CD4-positive, alpha-beta T cell (primary cell): ENCODE results near the gene SORCS2. TPM values are rescaled to one million over a fixed set of nuclear protein-coding genes. Genes with fewer than 3 reads are reported as not detected.

ENCODE experiments used
- ATAC-seq: fragments of 200-7000 bp; cut with Tn5 transposase; one replicate; pipeline ENCODE4 v1.10.0; 2022; ENCODE audit warnings: mild to moderate bottlenecking; ENCODE audit not compliant: poor library complexity
- CTCF ChIA-PET: fragments of 350-600 bp; sonication (Branson Sonifier 250); formaldehyde crosslinking; loops from one replicate; lab custom pipeline; 2021; ENCODE audit warnings: antibody characterized with exemption, inconsistent platforms; lab: Charles Lee
- POLR2A ChIA-PET: fragments of 350-600 bp; sonication (Branson Sonifier 250); formaldehyde crosslinking; loops from one replicate; lab custom pipeline; 2021; ENCODE audit warnings: antibody characterized with exemption, inconsistent platforms; lab: Charles Lee
- DNase-seq, 14 experiments: peaks; one replicate each; pipeline ENCODE4 v3.0.0-alpha.2; 2013 to 2020; ENCODE audit warnings: mixed read lengths in 2 of 14
- H3K27ac ChIP-seq, 2 donors: one replicate each; pipeline versions ENCODE4 v1.5.1 to v1.7.0; 2013; ENCODE audit warnings: low read length in 2 of 2, low read depth in 1 of 2, mild to moderate bottlenecking in 1 of 2
- H3K27me3 ChIP-seq, 2 experiments: 1 replicate in 1 of 2; 2 replicates in 1 of 2; pipeline versions ENCODE4 v1.6.1 to v1.7.0; 2013; ENCODE audit warnings: low read length in 2 of 2, control low read depth in 1 of 2, mild to moderate bottlenecking in 1 of 2, moderate library complexity in 1 of 2; ENCODE audit not compliant: insufficient read depth in 2 of 2, control insufficient read depth in 1 of 2
- H3K36me3 ChIP-seq: one replicate; pipeline ENCODE4 v1.6.1; 2013; ENCODE audit warnings: low read length, control low read depth; ENCODE audit not compliant: insufficient read depth
- H3K4me1 ChIP-seq: one replicate; pipeline ENCODE4 v1.6.1; 2013; ENCODE audit warnings: low read length, control low read depth; ENCODE audit not compliant: insufficient read depth
- H3K4me3 ChIP-seq: one replicate; pipeline ENCODE4 v1.5.1; 2013; ENCODE audit warnings: mild to moderate bottlenecking, low read length, moderate library complexity
- H3K9me3 ChIP-seq, 2 experiments: 1 replicate in 1 of 2; 2 replicates in 1 of 2; pipeline versions ENCODE4 v1.6.1 to v1.7.0; 2013; ENCODE audit warnings: low read length in 2 of 2, mild to moderate bottlenecking in 2 of 2, control low read depth in 1 of 2, moderate library complexity in 1 of 2; ENCODE audit not compliant: control insufficient read depth in 1 of 2, insufficient read depth in 1 of 2
- H3K27ac Mint-ChIP-seq: one replicate; pipeline ENCODE4 v1.8.0; 2020; ENCODE audit warnings: mixed read lengths
- H3K27me3 Mint-ChIP-seq: one replicate; pipeline ENCODE4 v1.8.0; 2021; ENCODE audit warnings: mixed read lengths
- H3K36me3 Mint-ChIP-seq: one replicate; pipeline ENCODE4 v1.8.0; 2021; ENCODE audit warnings: low read depth, mixed read lengths
- H3K4me1 Mint-ChIP-seq: one replicate; pipeline ENCODE4 v1.8.0; 2021; ENCODE audit warnings: low read depth, mixed read lengths
- H3K4me3 Mint-ChIP-seq: one replicate; pipeline ENCODE4 v1.8.0; 2020; ENCODE audit warnings: mild to moderate bottlenecking, mixed read lengths
- H3K9me3 Mint-ChIP-seq: one replicate; pipeline ENCODE4 v1.8.0; 2020; ENCODE audit warnings: mixed read lengths
- intact Hi-C, 2 experiments: fragments of 100-400 bp; cut with DNase I in 1 of 2; cut with micrococcal nuclease in 1 of 2; formaldehyde crosslinking; loops; one replicate each; pipeline versions ENCODE4 v1.15.1 to v1.9.0; 2023 to 2025; cut with DNase I, micrococcal nuclease
- total RNA-seq, 174 experiments: library from RNA in 2 of 174; stranded (reverse) in 2 of 174; gene quantifications; one replicate each; pipeline ENCODE4 v1.2.3 and lab custom pipeline; 2021 to 2026
- TF ChIP-seq, protein P1 (sequence below): fragments of 200-600 bp; IDR thresholded peaks from one replicate; pipeline ENCODE4 v1.8.0; 2022; ENCODE audit warnings: antibody characterized with exemption, mild to moderate bottlenecking

SORCS2 gene
- total RNA-seq, 2 experiments from 2014 or later, result not detected

DNA sequence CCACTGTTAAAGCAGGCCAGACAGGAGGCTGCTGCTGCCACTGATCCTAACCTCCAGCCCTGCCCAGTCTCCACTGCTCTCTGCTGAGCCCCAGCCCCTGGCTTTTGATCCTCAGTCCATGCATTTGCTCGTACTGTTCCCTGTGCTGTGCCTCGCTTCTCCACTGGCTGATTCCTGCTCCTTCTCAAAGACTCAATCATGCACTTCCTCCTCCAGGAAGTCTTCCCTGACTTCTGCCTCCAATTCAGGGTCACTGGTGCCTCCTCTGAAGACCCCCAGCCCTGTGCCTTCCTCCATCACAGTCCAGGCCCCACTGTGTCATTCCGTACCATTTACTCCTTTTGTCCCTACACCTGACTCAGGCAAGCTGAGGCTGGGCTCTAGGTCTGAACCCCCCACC lies 473.0 kb downstream of the SORCS2 start:
- POLR2A ChIA-PET, result no interaction called here
- Mint-ChIP-seq H3K4me3 (no peak overlapping the region), H3K27me3 (no peaks in the 10 kb centered on the region), H3K4me1 (no peaks in the 10 kb centered on the region), H3K36me3 (no peaks in the 10 kb centered on the region), H3K27ac (no peak overlapping the region), H3K9me3 (no peaks in the 10 kb centered on the region)
- CTCF ChIA-PET, result no interaction called here
- ATAC-seq, result no peak
- H3K36me3 ChIP-seq, result no peaks in the 10 kb centered on the region
- no peak overlapping the region for H3K27ac ChIP-seq
- no peaks in the 10 kb centered on the region for H3K27me3 ChIP-seq
- peaks cover 0 to 3% of the 10 kb centered on the region in 2 experiments for H3K9me3 ChIP-seq
- DNase-seq, result no peak
- intact Hi-C loops, result no loop called here
- TF ChIP-seq, protein P1, sequence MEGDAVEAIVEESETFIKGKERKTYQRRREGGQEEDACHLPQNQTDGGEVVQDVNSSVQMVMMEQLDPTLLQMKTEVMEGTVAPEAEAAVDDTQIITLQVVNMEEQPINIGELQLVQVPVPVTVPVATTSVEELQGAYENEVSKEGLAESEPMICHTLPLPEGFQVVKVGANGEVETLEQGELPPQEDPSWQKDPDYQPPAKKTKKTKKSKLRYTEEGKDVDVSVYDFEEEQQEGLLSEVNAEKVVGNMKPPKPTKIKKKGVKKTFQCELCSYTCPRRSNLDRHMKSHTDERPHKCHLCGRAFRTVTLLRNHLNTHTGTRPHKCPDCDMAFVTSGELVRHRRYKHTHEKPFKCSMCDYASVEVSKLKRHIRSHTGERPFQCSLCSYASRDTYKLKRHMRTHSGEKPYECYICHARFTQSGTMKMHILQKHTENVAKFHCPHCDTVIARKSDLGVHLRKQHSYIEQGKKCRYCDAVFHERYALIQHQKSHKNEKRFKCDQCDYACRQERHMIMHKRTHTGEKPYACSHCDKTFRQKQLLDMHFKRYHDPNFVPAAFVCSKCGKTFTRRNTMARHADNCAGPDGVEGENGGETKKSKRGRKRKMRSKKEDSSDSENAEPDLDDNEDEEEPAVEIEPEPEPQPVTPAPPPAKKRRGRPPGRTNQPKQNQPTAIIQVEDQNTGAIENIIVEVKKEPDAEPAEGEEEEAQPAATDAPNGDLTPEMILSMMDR, result no peak
- H3K4me1 ChIP-seq, result no peaks in the 10 kb centered on the region
- no peak overlapping the region for H3K4me3 ChIP-seq

DNA sequence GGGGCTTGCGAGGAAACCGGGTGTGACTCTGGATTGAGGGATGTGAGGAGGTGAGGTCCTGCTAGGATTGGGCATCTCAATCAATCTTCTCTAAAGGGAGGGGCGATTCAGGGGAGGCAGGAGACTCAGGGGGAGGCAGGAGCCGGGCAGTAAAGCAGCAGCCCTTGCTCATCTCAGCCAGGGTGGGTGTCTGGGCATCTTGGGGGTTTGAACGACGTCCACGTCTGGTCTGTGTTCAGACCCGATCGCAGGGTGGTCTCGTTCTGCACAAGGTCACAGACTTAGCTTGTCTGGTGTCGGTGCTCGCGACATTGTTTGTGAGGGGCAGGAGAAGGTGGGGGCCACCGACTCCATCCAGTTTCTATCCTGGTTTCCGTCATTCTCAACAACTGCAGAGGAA lies 473.7 kb downstream of the SORCS2 start:
- no peaks in the 10 kb centered on the region for H3K27me3 Mint-ChIP-seq
- no peaks in the 10 kb centered on the region for H3K4me1 Mint-ChIP-seq
- ATAC-seq, result no peak
- ChIA-PET POLR2A (no interaction called here), CTCF (no interaction called here)
- intact Hi-C loops, result no loop called here
- no peak overlapping the region for H3K27ac Mint-ChIP-seq
- TF ChIP-seq, protein P1, result no peak
- H3K9me3 ChIP-seq, result peaks cover 0 to 6% of the 10 kb centered on the region in 2 experiments
- no peak overlapping the region for H3K4me3 ChIP-seq
- no peaks in the 10 kb centered on the region for H3K4me1 ChIP-seq
- no peak overlapping the region for H3K4me3 Mint-ChIP-seq
- no peaks in the 10 kb centered on the region for H3K27me3 ChIP-seq
- H3K36me3 ChIP-seq, result no peaks in the 10 kb centered on the region
- H3K27ac ChIP-seq, result no peak overlapping the region
- no peaks in the 10 kb centered on the region for H3K36me3 Mint-ChIP-seq
- no peak for DNase-seq
- peaks cover under 1% of the 10 kb centered on the region for H3K9me3 Mint-ChIP-seq

DNA sequence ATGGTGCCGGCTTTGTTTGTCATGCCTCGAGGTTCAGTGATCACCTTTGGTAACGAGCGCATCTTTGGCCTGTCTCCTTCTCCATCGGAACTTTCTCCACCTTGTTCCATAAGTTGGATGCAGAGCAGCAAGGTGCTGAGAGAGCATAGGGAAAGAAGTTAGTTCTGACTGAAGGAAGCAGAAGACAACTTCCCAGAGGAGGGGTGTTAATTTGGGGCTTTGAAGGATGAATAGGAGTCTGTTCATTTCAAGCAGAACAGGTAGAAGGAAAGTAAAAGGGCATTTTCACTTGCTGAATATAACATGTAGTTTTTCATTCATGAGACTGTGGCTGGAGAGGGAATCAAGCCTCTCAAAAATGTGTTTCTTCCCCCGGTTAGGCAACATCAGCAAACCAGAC lies 474.4 kb downstream of the SORCS2 start:
- peaks cover 6% of the 10 kb centered on the region for H3K9me3 Mint-ChIP-seq
- no peak for DNase-seq
- intact Hi-C loops, result no loop called here
- H3K27ac Mint-ChIP-seq, result no peak overlapping the region
- no peaks in the 10 kb centered on the region for H3K36me3 ChIP-seq
- no peak overlapping the region for H3K27ac ChIP-seq
- H3K4me1 ChIP-seq, result no peaks in the 10 kb centered on the region
- no peaks in the 10 kb centered on the region for H3K27me3 Mint-ChIP-seq
- no peaks in the 10 kb centered on the region for H3K36me3 Mint-ChIP-seq
- CTCF ChIA-PET, result no interaction called here
- H3K9me3 ChIP-seq, result peaks cover 0 to 6% of the 10 kb centered on the region in 2 experiments
- POLR2A ChIA-PET, result no interaction called here
- no peak overlapping the region for H3K4me3 Mint-ChIP-seq
- no peaks in the 10 kb centered on the region for H3K4me1 Mint-ChIP-seq
- no peak overlapping the region for H3K4me3 ChIP-seq
- no peak for ATAC-seq
- TF ChIP-seq, protein P1, result no peak
- H3K27me3 ChIP-seq, result no peaks in the 10 kb centered on the region
